Right atrium auricular region (tissue), 2 donors: ENCODE results near the gene ADGRD2. TPM values are rescaled to one million over a fixed set of nuclear protein-coding genes. Genes with fewer than 3 reads are reported as not detected.

Experiments
- DNase-seq: peaks from one replicate; pipeline ENCODE4 v3.0.0-alpha.2; 2019; ENCODE audit warnings: low spot score
- H3K27ac ChIP-seq, 2 donors: fragments of 200-600 bp; sonication (generic); 1 replicate in 1 of 2; 2 replicates in 1 of 2; pipeline ENCODE4 v1.5.1; 2016 to 2019
- H3K27me3 ChIP-seq, 2 donors: fragments of 200-600 bp; sonication (generic); one replicate each; pipeline versions ENCODE4 v1.5.1 to v1.6.0; 2017 to 2019
- H3K36me3 ChIP-seq: fragments of 200-600 bp; sonication (generic); one replicate; pipeline ENCODE4 v1.5.1; 2016
- H3K4me1 ChIP-seq, 2 donors: fragments of 200-600 bp; sonication (generic); one replicate each; pipeline versions ENCODE4 v1.5.1 to v1.6.0; 2017 to 2019
- H3K4me3 ChIP-seq, 2 donors: fragments of 200-600 bp; sonication (generic); 1 replicate in 1 of 2; 2 replicates in 1 of 2; pipeline ENCODE4 v1.5.1; 2017 to 2019; ENCODE audit warnings: mild to moderate bottlenecking in 1 of 2, moderate library complexity in 1 of 2
- H3K9me3 ChIP-seq, 2 donors: fragments of 200-600 bp; sonication (generic); one replicate each; pipeline ENCODE4 v1.5.1; 2019
- CTCF ChIP-seq, 2 donors: fragments of 200-600 bp; sonication (generic); IDR thresholded peaks; one replicate each; pipeline ENCODE4 v1.5.1; 2019; ENCODE audit warnings: antibody characterized with exemption in 2 of 2
- total RNA-seq, 2 donors: library from RNA; depleted of rRNA; stranded (reverse); fragments of >200 nt; gene quantifications; one replicate each; pipeline ENCODE4 v1.1.0, GENCODE V29; 2016

Gene ADGRD2
- total RNA-seq, 2 donors from 2014 or later = not detected

GRCh38 chr9:124488641-124489210, 38.5 kb downstream of the ADGRD2 start:
- H3K4me1 ChIP-seq = no peaks in the 10 kb centered on the region

GRCh38 chr9:124489222-124489621, 39.0 kb downstream of the ADGRD2 start:
- no peak for DNase-seq
- Histone ChIP-seq H3K36me3 (no peaks in the 10 kb centered on the region), H3K9me3 (no peaks in the 10 kb centered on the region), H3K27ac (no peak overlapping the region), H3K27me3 (no peaks in the 10 kb centered on the region), H3K4me3 (no peak overlapping the region), H3K4me1 (no peaks in the 10 kb centered on the region)
- TF ChIP-seq CTCF (IDR thresholded peaks at IDR 0.05) = no peak

More at GRCh38 chr9:124488641-124489210, 38.5 kb downstream of the ADGRD2 start:
- Histone ChIP-seq H3K27ac (no peak overlapping the region), H3K27me3 (no peaks in the 10 kb centered on the region), H3K9me3 (no peaks in the 10 kb centered on the region), H3K36me3 (no peaks in the 10 kb centered on the region), H3K4me3 (no peak overlapping the region)
- no peak for DNase-seq
- no peak for TF ChIP-seq CTCF (IDR thresholded peaks at IDR 0.05)

- no peak for DNase-seq
- H3K4me3 ChIP-seq = no peak overlapping the region
- no peaks in the 10 kb centered on the region for H3K27me3 ChIP-seq
- TF ChIP-seq CTCF (IDR thresholded peaks at IDR 0.05) = no peak
- H3K9me3 ChIP-seq = no peaks in the 10 kb centered on the region
- peaks cover 0 to under 1% of the 10 kb centered on the region in 2 donors for H3K4me1 ChIP-seq
- H3K27ac ChIP-seq = no peak overlapping the region
- no peaks in the 10 kb centered on the region for H3K36me3 ChIP-seq
These were observed 39.8 kb downstream of the ADGRD2 start for GRCh38 chr9:124490004-124490403.

GRCh38 chr9:124491049-124491975, 41.1 kb downstream of the ADGRD2 start:
- Histone ChIP-seq H3K4me3 (no peak overlapping the region), H3K27me3 (no peaks in the 10 kb centered on the region), H3K9me3 (no peaks in the 10 kb centered on the region), H3K36me3 (no peaks in the 10 kb centered on the region), H3K4me1 (peaks cover 0 to 7% of the 10 kb centered on the region in 2 donors), H3K27ac (no peak overlapping the region)
- no peak for TF ChIP-seq CTCF (IDR thresholded peaks at IDR 0.05)
- DNase-seq = no peak

GRCh38 chr9:124492818-124493217, 42.6 kb downstream of the ADGRD2 start:
- Histone ChIP-seq H3K4me1 (peaks cover 0 to 7% of the 10 kb centered on the region in 2 donors), H3K27ac (no peak overlapping the region), H3K36me3 (no peaks in the 10 kb centered on the region), H3K4me3 (no peak overlapping the region), H3K27me3 (no peaks in the 10 kb centered on the region), H3K9me3 (no peaks in the 10 kb centered on the region)
- no peak for TF ChIP-seq CTCF (IDR thresholded peaks at IDR 0.05)
- DNase-seq = no peak
